GM19328 (cell line): ENCODE data around the gene SPSB4.

ENCODE experiments used
- ATAC-seq: cut with Tn5 transposase; IDR thresholded peaks from one replicate; pipeline ENCODE4 v1.9.1; 2021; ENCODE audit warnings: mild to moderate bottlenecking, moderate library complexity; ENCODE audit not compliant: unreplicated experiment

Gene SPSB4

GRCh38 chr3:141073580-141073979, 22.4 kb downstream of the SPSB4 start:
- no peak for ATAC-seq

- no peak for ATAC-seq
Measured at GRCh38 chr3:141074529-141074928, 23.4 kb downstream of the SPSB4 start.

- ATAC-seq: no peak
Measured at GRCh38 chr3:141076036-141076773, 25.1 kb downstream of the SPSB4 start.

- ATAC-seq: no peak
Measured at GRCh38 chr3:141076797-141077571, 25.8 kb downstream of the SPSB4 start.

GRCh38 chr3:141077631-141078030, 26.5 kb downstream of the SPSB4 start:
- ATAC-seq: no peak

- no peak for ATAC-seq
Measured at GRCh38 chr3:141078200-141078599, 27.1 kb downstream of the SPSB4 start.

- no peak for ATAC-seq
Measured at GRCh38 chr3:141080431-141080830, 29.3 kb downstream of the SPSB4 start.

GRCh38 chr3:141081141-141081795, 30.1 kb downstream of the SPSB4 start:
- no peak for ATAC-seq

GRCh38 chr3:141082064-141082463, 30.9 kb downstream of the SPSB4 start:
- no peak for ATAC-seq

- ATAC-seq: no peak
Measured at GRCh38 chr3:141083226-141083625, 32.1 kb downstream of the SPSB4 start.

- no peak for ATAC-seq
Measured at GRCh38 chr3:141083836-141084649, 32.9 kb downstream of the SPSB4 start.

GRCh38 chr3:141085343-141086070, 34.4 kb downstream of the SPSB4 start:
- no peak for ATAC-seq

GRCh38 chr3:141086188-141086587, 35.0 kb downstream of the SPSB4 start:
- no peak for ATAC-seq

- no peak for ATAC-seq
Measured at GRCh38 chr3:141087076-141087777, 36.1 kb downstream of the SPSB4 start.

- ATAC-seq: no peak
Measured at GRCh38 chr3:141087778-141088130, 36.6 kb downstream of the SPSB4 start.

GRCh38 chr3:141089339-141090152, 38.4 kb downstream of the SPSB4 start:
- no peak for ATAC-seq

- ATAC-seq: no peak
Measured at GRCh38 chr3:141091426-141091825, 40.3 kb downstream of the SPSB4 start.

- no peak for ATAC-seq
Measured at GRCh38 chr3:141092663-141093062, 41.5 kb downstream of the SPSB4 start.

GRCh38 chr3:141093397-141093796, 42.2 kb downstream of the SPSB4 start:
- no peak for ATAC-seq
